Measurements from ENCODE around the gene MAGEA4. TPM values are rescaled to one million over a fixed set of nuclear protein-coding genes. Genes with fewer than 3 reads are reported as not detected.

The MAGEA4 gene
- total and polyA plus RNA-seq, 2 of the 8 experiments (the other 6 are each of a cell fraction or from before 2014, with no cell fraction given) = 0.45 to 0.67 TPM

DNA sequence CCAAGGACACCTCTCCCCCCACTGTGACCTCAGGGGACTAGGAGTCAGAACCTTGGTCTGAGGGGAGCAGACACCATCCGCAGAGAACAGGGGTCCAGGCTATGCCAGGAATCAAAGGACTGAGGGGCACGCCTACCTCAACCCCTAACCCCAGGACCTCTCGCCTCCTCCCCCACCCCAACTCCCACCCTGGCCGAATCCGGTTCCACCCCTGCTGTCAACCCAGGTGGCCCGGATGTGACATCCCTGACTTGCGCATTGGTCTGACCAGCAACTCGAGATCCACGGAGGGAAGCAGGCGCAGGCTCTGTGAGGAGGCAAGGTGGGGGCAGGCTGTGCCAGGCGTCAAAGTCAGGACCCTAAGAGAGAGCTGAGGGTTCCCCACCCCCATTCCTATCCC, 468 bp upstream of the MAGEA4 start (continued):
- TF ChIP-seq, protein P1, sequence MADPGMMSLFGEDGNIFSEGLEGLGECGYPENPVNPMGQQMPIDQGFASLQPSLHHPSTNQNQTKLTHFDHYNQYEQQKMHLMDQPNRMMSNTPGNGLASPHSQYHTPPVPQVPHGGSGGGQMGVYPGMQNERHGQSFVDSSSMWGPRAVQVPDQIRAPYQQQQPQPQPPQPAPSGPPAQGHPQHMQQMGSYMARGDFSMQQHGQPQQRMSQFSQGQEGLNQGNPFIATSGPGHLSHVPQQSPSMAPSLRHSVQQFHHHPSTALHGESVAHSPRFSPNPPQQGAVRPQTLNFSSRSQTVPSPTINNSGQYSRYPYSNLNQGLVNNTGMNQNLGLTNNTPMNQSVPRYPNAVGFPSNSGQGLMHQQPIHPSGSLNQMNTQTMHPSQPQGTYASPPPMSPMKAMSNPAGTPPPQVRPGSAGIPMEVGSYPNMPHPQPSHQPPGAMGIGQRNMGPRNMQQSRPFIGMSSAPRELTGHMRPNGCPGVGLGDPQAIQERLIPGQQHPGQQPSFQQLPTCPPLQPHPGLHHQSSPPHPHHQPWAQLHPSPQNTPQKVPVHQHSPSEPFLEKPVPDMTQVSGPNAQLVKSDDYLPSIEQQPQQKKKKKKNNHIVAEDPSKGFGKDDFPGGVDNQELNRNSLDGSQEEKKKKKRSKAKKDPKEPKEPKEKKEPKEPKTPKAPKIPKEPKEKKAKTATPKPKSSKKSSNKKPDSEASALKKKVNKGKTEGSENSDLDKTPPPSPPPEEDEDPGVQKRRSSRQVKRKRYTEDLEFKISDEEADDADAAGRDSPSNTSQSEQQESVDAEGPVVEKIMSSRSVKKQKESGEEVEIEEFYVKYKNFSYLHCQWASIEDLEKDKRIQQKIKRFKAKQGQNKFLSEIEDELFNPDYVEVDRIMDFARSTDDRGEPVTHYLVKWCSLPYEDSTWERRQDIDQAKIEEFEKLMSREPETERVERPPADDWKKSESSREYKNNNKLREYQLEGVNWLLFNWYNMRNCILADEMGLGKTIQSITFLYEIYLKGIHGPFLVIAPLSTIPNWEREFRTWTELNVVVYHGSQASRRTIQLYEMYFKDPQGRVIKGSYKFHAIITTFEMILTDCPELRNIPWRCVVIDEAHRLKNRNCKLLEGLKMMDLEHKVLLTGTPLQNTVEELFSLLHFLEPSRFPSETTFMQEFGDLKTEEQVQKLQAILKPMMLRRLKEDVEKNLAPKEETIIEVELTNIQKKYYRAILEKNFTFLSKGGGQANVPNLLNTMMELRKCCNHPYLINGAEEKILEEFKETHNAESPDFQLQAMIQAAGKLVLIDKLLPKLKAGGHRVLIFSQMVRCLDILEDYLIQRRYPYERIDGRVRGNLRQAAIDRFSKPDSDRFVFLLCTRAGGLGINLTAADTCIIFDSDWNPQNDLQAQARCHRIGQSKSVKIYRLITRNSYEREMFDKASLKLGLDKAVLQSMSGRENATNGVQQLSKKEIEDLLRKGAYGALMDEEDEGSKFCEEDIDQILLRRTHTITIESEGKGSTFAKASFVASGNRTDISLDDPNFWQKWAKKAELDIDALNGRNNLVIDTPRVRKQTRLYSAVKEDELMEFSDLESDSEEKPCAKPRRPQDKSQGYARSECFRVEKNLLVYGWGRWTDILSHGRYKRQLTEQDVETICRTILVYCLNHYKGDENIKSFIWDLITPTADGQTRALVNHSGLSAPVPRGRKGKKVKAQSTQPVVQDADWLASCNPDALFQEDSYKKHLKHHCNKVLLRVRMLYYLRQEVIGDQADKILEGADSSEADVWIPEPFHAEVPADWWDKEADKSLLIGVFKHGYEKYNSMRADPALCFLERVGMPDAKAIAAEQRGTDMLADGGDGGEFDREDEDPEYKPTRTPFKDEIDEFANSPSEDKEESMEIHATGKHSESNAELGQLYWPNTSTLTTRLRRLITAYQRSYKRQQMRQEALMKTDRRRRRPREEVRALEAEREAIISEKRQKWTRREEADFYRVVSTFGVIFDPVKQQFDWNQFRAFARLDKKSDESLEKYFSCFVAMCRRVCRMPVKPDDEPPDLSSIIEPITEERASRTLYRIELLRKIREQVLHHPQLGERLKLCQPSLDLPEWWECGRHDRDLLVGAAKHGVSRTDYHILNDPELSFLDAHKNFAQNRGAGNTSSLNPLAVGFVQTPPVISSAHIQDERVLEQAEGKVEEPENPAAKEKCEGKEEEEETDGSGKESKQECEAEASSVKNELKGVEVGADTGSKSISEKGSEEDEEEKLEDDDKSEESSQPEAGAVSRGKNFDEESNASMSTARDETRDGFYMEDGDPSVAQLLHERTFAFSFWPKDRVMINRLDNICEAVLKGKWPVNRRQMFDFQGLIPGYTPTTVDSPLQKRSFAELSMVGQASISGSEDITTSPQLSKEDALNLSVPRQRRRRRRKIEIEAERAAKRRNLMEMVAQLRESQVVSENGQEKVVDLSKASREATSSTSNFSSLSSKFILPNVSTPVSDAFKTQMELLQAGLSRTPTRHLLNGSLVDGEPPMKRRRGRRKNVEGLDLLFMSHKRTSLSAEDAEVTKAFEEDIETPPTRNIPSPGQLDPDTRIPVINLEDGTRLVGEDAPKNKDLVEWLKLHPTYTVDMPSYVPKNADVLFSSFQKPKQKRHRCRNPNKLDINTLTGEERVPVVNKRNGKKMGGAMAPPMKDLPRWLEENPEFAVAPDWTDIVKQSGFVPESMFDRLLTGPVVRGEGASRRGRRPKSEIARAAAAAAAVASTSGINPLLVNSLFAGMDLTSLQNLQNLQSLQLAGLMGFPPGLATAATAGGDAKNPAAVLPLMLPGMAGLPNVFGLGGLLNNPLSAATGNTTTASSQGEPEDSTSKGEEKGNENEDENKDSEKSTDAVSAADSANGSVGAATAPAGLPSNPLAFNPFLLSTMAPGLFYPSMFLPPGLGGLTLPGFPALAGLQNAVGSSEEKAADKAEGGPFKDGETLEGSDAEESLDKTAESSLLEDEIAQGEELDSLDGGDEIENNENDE (IDR thresholded peaks at IDR 0.05; ENCODE audit: insufficient replicate concordance, low read length) = no peak
- TF ChIP-seq POLR2AphosphoS5 (IDR thresholded peaks at IDR 0.05; ENCODE audit: low read depth, low read length) (no peak), FOSL1 (IDR thresholded peaks at IDR 0.05; ENCODE audit: insufficient read depth, low read depth, low read length) (no peak), JUN (IDR thresholded peaks at IDR 0.05; ENCODE audit: low read depth, low read length) (no peak), CREB1 (IDR thresholded peaks at IDR 0.05) (no peak)
